ENCODE results near the gene MINDY4.

MINDY4 gene

GRCh38 chr7:30936650-30937245, 165.5 kb downstream of the MINDY4 start:
- no peak overlapping the region for H3K4me2 ChIP-seq (ENCODE audit: insufficient read depth, low read length, poor library complexity, severe bottlenecking)
- no peak overlapping the region for H3K9ac ChIP-seq (ENCODE audit: low read depth, low read length, poor library complexity)
- no peak overlapping the region for H2BK12ac ChIP-seq (ENCODE audit: low read length)
- H3K79me1 ChIP-seq (ENCODE audit: low read depth, low read length), result no peaks in the 10 kb centered on the region
- peak overlapping the region; percentile 52 for H2BK15ac ChIP-seq (ENCODE audit: low read length)
- no peak overlapping the region for H2AFZ ChIP-seq (ENCODE audit: low read length)
- no peak overlapping the region for H3K4ac ChIP-seq (ENCODE audit: low read length)
- H3K4me3 ChIP-seq (ENCODE audit: low read length in 2 of 2), result no peak overlapping the region
- H3K18ac ChIP-seq (ENCODE audit: low read length), result peak overlapping the region; percentile 30
- H2AK5ac ChIP-seq (ENCODE audit: low read depth, low read length), result peak overlapping the region; percentile 39
- no peak overlapping the region for H3K27ac ChIP-seq (replicated peaks; ENCODE audit: low read length)
- peak overlapping the region; percentile 38 for H4K91ac ChIP-seq (ENCODE audit: low read depth, low read length, poor library complexity)
- peak overlapping the region; percentile 34 for H3K23ac ChIP-seq (ENCODE audit: low read depth, low read length, poor library complexity)
- no peaks in the 10 kb centered on the region for H3K9me3 ChIP-seq (replicated peaks in 1 of 2; ENCODE audit: control insufficient read depth in 2 of 2, insufficient read depth in 1 of 2, low read depth in 1 of 2, low read length in 2 of 2)
- H3K36me3 ChIP-seq (replicated peaks in 1 of 2; ENCODE audit: control insufficient read depth in 2 of 2, insufficient read depth in 2 of 2, low read length in 2 of 2), result no peaks in the 10 kb centered on the region
- no peak overlapping the region for H2BK5ac ChIP-seq (ENCODE audit: low read length)
- no peak for DNase-seq (ENCODE audit: low spot score)
- H3K27me3 ChIP-seq (ENCODE audit: control insufficient read depth in 3 of 3, insufficient read depth in 3 of 3, low read depth in 1 of 3, low read length in 3 of 3), result peaks cover 0 to 11% (median 0%) of the 10 kb centered on the region in 3 experiments
- H3K14ac ChIP-seq (ENCODE audit: low read length), result peak overlapping the region; percentile 42
- peaks cover 0 to 11% of the 10 kb centered on the region in 2 donors for H3K4me1 ChIP-seq (ENCODE audit: control insufficient read depth in 2 of 2, insufficient read depth in 1 of 2, low read depth in 1 of 2, low read length in 2 of 2)
- H4K8ac ChIP-seq (ENCODE audit: low read depth, low read length), result no peak overlapping the region
- no peak overlapping the region for H2BK120ac ChIP-seq (ENCODE audit: low read depth, low read length)

- Histone ChIP-seq H2AK5ac (ENCODE audit: low read depth, low read length) (no peak overlapping the region), H3K27me3 (ENCODE audit: control insufficient read depth in 3 of 3, insufficient read depth in 3 of 3, low read depth in 1 of 3, low read length in 3 of 3) (peaks cover 0 to 14% (median 0%) of the 10 kb centered on the region in 3 experiments), H3K14ac (ENCODE audit: low read length) (no peak overlapping the region), H3K79me1 (ENCODE audit: low read depth, low read length) (no peaks in the 10 kb centered on the region), H2BK15ac (ENCODE audit: low read length) (no peak overlapping the region), H4K8ac (ENCODE audit: low read depth, low read length) (no peak overlapping the region), H3K9ac (ENCODE audit: low read depth, low read length, poor library complexity) (no peak overlapping the region), H2BK120ac (ENCODE audit: low read depth, low read length) (no peak overlapping the region), H2AFZ (ENCODE audit: low read length) (no peak overlapping the region), H4K91ac (ENCODE audit: low read depth, low read length, poor library complexity) (no peak overlapping the region), H3K9me3 (replicated peaks in 1 of 2; ENCODE audit: control insufficient read depth in 2 of 2, insufficient read depth in 1 of 2, low read depth in 1 of 2, low read length in 2 of 2) (no peaks in the 10 kb centered on the region), H3K27ac (replicated peaks; ENCODE audit: low read length) (no peak overlapping the region), H3K4ac (ENCODE audit: low read length) (no peak overlapping the region), H2BK12ac (ENCODE audit: low read length) (no peak overlapping the region), H2BK5ac (ENCODE audit: low read length) (no peak overlapping the region), H3K18ac (ENCODE audit: low read length) (no peak overlapping the region), H3K4me1 (ENCODE audit: control insufficient read depth in 2 of 2, insufficient read depth in 1 of 2, low read depth in 1 of 2, low read length in 2 of 2) (peaks cover 0 to 11% of the 10 kb centered on the region in 2 donors), H3K4me2 (ENCODE audit: insufficient read depth, low read length, poor library complexity, severe bottlenecking) (no peak overlapping the region), H3K4me3 (ENCODE audit: low read length in 2 of 2) (no peak overlapping the region), H3K23ac (ENCODE audit: low read depth, low read length, poor library complexity) (no peak overlapping the region), H3K36me3 (replicated peaks in 1 of 2; ENCODE audit: control insufficient read depth in 2 of 2, insufficient read depth in 2 of 2, low read length in 2 of 2) (no peaks in the 10 kb centered on the region)
- DNase-seq (ENCODE audit: low spot score), result no peak
- WGBS, 2 donors (ENCODE audit: extremely low coverage in 2 of 2, insufficient read length in 2 of 2, insufficient replicate concordance in 1 of 2), result no CpG with 5 or more reads among the region's 3 CpGs
These were observed 166.2 kb downstream of the MINDY4 start for GRCh38 chr7:30937416-30937815.

- H2AFZ ChIP-seq (ENCODE audit: low read length), result peak overlapping the region; percentile 93
- peaks cover 0 to 12% (median 0%) of the 10 kb centered on the region in 3 experiments for H3K27me3 ChIP-seq (ENCODE audit: control insufficient read depth in 3 of 3, insufficient read depth in 3 of 3, low read depth in 1 of 3, low read length in 3 of 3)
- no peak overlapping the region for H3K23ac ChIP-seq (ENCODE audit: low read depth, low read length, poor library complexity)
- no peaks in the 10 kb centered on the region for H3K9me3 ChIP-seq (replicated peaks in 1 of 2; ENCODE audit: control insufficient read depth in 2 of 2, insufficient read depth in 1 of 2, low read depth in 1 of 2, low read length in 2 of 2)
- peak overlapping the region; percentile 56 for H2BK15ac ChIP-seq (ENCODE audit: low read length)
- peak; percentile 88 for DNase-seq (ENCODE audit: low spot score)
- no CpG with 5 or more reads among the region's 25 CpGs for WGBS, 2 donors (ENCODE audit: extremely low coverage in 2 of 2, insufficient read length in 2 of 2, insufficient replicate concordance in 1 of 2)
- no peak overlapping the region for H3K4ac ChIP-seq (ENCODE audit: low read length)
- peaks cover 0 to 6% of the 10 kb centered on the region in 2 donors for H3K4me1 ChIP-seq (ENCODE audit: control insufficient read depth in 2 of 2, insufficient read depth in 1 of 2, low read depth in 1 of 2, low read length in 2 of 2)
- no peak overlapping the region for H4K91ac ChIP-seq (ENCODE audit: low read depth, low read length, poor library complexity)
- H3K36me3 ChIP-seq (replicated peaks in 1 of 2; ENCODE audit: control insufficient read depth in 2 of 2, insufficient read depth in 2 of 2, low read length in 2 of 2), result no peaks in the 10 kb centered on the region
- no peak overlapping the region for H2BK12ac ChIP-seq (ENCODE audit: low read length)
- H4K8ac ChIP-seq (ENCODE audit: low read depth, low read length), result no peak overlapping the region
- peak overlapping the region in 1 of 2 donors; percentile 11 for H3K4me3 ChIP-seq (ENCODE audit: low read length in 2 of 2)
- peak overlapping the region; percentile 68 for H3K27ac ChIP-seq (replicated peaks; ENCODE audit: low read length)
- H2BK5ac ChIP-seq (ENCODE audit: low read length), result no peak overlapping the region
- peak overlapping the region; percentile 94 for H3K18ac ChIP-seq (ENCODE audit: low read length)
- H2AK5ac ChIP-seq (ENCODE audit: low read depth, low read length), result no peak overlapping the region
- H3K9ac ChIP-seq (ENCODE audit: low read depth, low read length, poor library complexity), result peak overlapping the region; percentile 89
- H2BK120ac ChIP-seq (ENCODE audit: low read depth, low read length), result no peak overlapping the region
- no peaks in the 10 kb centered on the region for H3K79me1 ChIP-seq (ENCODE audit: low read depth, low read length)
- no peak overlapping the region for H3K14ac ChIP-seq (ENCODE audit: low read length)
- peak overlapping the region; percentile 63 for H3K4me2 ChIP-seq (ENCODE audit: insufficient read depth, low read length, poor library complexity, severe bottlenecking)
These were observed 167.5 kb downstream of the MINDY4 start for GRCh38 chr7:30938435-30939316.

- H4K8ac ChIP-seq (ENCODE audit: low read depth, low read length), result no peak overlapping the region
These were observed 170.5 kb downstream of the MINDY4 start for GRCh38 chr7:30941582-30942323.

More at GRCh38 chr7:30941582-30942323, 170.5 kb downstream of the MINDY4 start:
- Histone ChIP-seq H2BK15ac (ENCODE audit: low read length) (no peak overlapping the region), H3K79me1 (ENCODE audit: low read depth, low read length) (no peaks in the 10 kb centered on the region), H3K23ac (ENCODE audit: low read depth, low read length, poor library complexity) (no peak overlapping the region), H3K27ac (replicated peaks; ENCODE audit: low read length) (no peak overlapping the region), H3K18ac (ENCODE audit: low read length) (no peak overlapping the region), H2AK5ac (ENCODE audit: low read depth, low read length) (no peak overlapping the region), H3K36me3 (replicated peaks in 1 of 2; ENCODE audit: control insufficient read depth in 2 of 2, insufficient read depth in 2 of 2, low read length in 2 of 2) (no peaks in the 10 kb centered on the region), H2BK120ac (ENCODE audit: low read depth, low read length) (no peak overlapping the region), H3K14ac (ENCODE audit: low read length) (no peak overlapping the region), H3K9ac (ENCODE audit: low read depth, low read length, poor library complexity) (no peak overlapping the region), H2BK5ac (ENCODE audit: low read length) (no peak overlapping the region), H4K91ac (ENCODE audit: low read depth, low read length, poor library complexity) (no peak overlapping the region), H2AFZ (ENCODE audit: low read length) (no peak overlapping the region), H3K9me3 (replicated peaks in 1 of 2; ENCODE audit: control insufficient read depth in 2 of 2, insufficient read depth in 1 of 2, low read depth in 1 of 2, low read length in 2 of 2) (no peaks in the 10 kb centered on the region), H2BK12ac (ENCODE audit: low read length) (no peak overlapping the region), H3K4me1 (ENCODE audit: control insufficient read depth in 2 of 2, insufficient read depth in 1 of 2, low read depth in 1 of 2, low read length in 2 of 2) (no peaks in the 10 kb centered on the region), H3K4ac (ENCODE audit: low read length) (no peak overlapping the region), H3K27me3 (ENCODE audit: control insufficient read depth in 3 of 3, insufficient read depth in 3 of 3, low read depth in 1 of 3, low read length in 3 of 3) (peaks cover 0 to 4% (median 0%) of the 10 kb centered on the region in 3 experiments), H3K4me2 (ENCODE audit: insufficient read depth, low read length, poor library complexity, severe bottlenecking) (no peak overlapping the region), H3K4me3 (ENCODE audit: low read length in 2 of 2) (no peak overlapping the region)
- DNase-seq (ENCODE audit: low spot score), result no peak
- WGBS, 2 donors (ENCODE audit: extremely low coverage in 2 of 2, insufficient read length in 2 of 2, insufficient replicate concordance in 1 of 2), result no CpG with 5 or more reads among the region's 8 CpGs
